Fibroblast of mammary gland (primary cell): ENCODE results near the gene IGLON5.
A peak's percentile ranks its signal among the peaks of the same experiment; 100 is the strongest.

Source experiments
- DNase-seq: peaks from one replicate; pipeline ENCODE4 v3.0.0-alpha.2; 2010; ENCODE audit warnings: low read depth
- H3K4me3 ChIP-seq: 2 replicates; pipeline ENCODE4 v1.5.1; 2011; ENCODE audit warnings: low read depth, mild to moderate bottlenecking, low read length, moderate library complexity; ENCODE audit not compliant: control insufficient read depth
- CTCF ChIP-seq: conservative IDR thresholded peaks from 2 replicates; pipeline ENCODE4 v1.5.1; 2011; ENCODE audit warnings: low read depth, low read length, inconsistent platforms; ENCODE audit not compliant: control insufficient read depth, insufficient read depth

Gene IGLON5

GRCh38 chr19:51364200-51365106 is 53.0 kb downstream of the IGLON5 start:
- DNase-seq = peak; percentile 32
- H3K4me3 ChIP-seq = no peak overlapping the region

GRCh38 chr19:51365211-51365964 is 53.9 kb downstream of the IGLON5 start:
- TF ChIP-seq CTCF = no peak
- peak; percentile 71 for DNase-seq
- peak overlapping the region; percentile 93 for H3K4me3 ChIP-seq

More at GRCh38 chr19:51364200-51365106, 53.0 kb downstream of the IGLON5 start:
- no peak for TF ChIP-seq CTCF

- DNase-seq = no peak
- H3K4me3 ChIP-seq = peak within 1 kb of the TSS; percentile 93
- TF ChIP-seq CTCF = no peak
Measured at GRCh38 chr19:51365965-51366388, 54.5 kb downstream of the IGLON5 start, which contains the start of gene ETFB. TSS of gene ETFB (minus strand) at chr19:51366388. CDS start at chr19:51366326, 62 bp downstream.

- peak overlapping the region; percentile 93 for H3K4me3 ChIP-seq
- peak; percentile 98 for DNase-seq
- TF ChIP-seq CTCF = no peak
Measured at GRCh38 chr19:51366389-51367254, 55.2 kb downstream of the IGLON5 start.

GRCh38 chr19:51367255-51367564 is 55.8 kb downstream of the IGLON5 start:
- DNase-seq = no peak
- peak overlapping the region; percentile 93 for H3K4me3 ChIP-seq
- no peak for TF ChIP-seq CTCF
